K562 (cell line): ENCODE measurements around the gene LRRC27. TPM values are rescaled to one million over a fixed set of nuclear protein-coding genes. Genes with fewer than 3 reads are reported as not detected.

Experiments used
- ARNT ChIP-seq, 2 experiments: fragments of 450-650 bp; IDR thresholded peaks; 2 replicates each; pipeline ENCODE4 v1.6.1; 2016; ENCODE audit warnings: mild to moderate bottlenecking in 1 of 2
- KDM4B ChIP-seq, 2 experiments: fragments of 450-650 bp in 1 of 2; sonication (generic) in 1 of 2; IDR thresholded peaks; 2 replicates each; pipeline ENCODE4 v1.6.1; 2016 to 2017; ENCODE audit warnings: borderline replicate concordance in 2 of 2, antibody characterized with exemption in 1 of 2, low read depth in 1 of 2, mild to moderate bottlenecking in 1 of 2
- KLF13 ChIP-seq: fragments of 450-650 bp; IDR thresholded peaks from 2 replicates; pipeline ENCODE4 v1.6.1; 2016; ENCODE audit warnings: missing genetic modification characterization, low read depth, mild to moderate bottlenecking, missing compliant biosample characterization, moderate library complexity, borderline replicate concordance
- MGA ChIP-seq: fragments of 450-650 bp; IDR thresholded peaks from 2 replicates; pipeline ENCODE4 v1.6.1; 2016; ENCODE audit warnings: mild to moderate bottlenecking, moderate library complexity
- polyA plus RNA-seq, 8 experiments: library from polyadenylated mRNA; depleted of rRNA in 4 of 8; stranded (reverse) in 5 of 8; unstranded in 3 of 8; fragments of >200 nt; fragmentation: Nextera tagmentation in 2 of 8; fragmentation: Illumina TruSeq in 1 of 8; extraction: Ambion mirVana in 2 of 8; extraction: Trizol in 1 of 8; gene quantifications; 2 replicates each; pipeline versions ENCODE4 v1.2.1 to v1.2.3, GENCODE V29; 2011 to 2014; ENCODE audit warnings: inconsistent platforms in 1 of 8, missing spikeins in 1 of 8
- total RNA-seq, 7 experiments: library from RNA; depleted of rRNA in 6 of 7; stranded (reverse); fragments of >200 nt in 6 of 7; fragmentation: Illumina TruSeq in 2 of 7; extraction: Trizol in 2 of 7; gene quantifications; 2 replicates each; pipeline versions ENCODE4 v1.2.1 to v1.2.3, GENCODE V29; 2011 to 2021; ENCODE audit warnings: low replicate concordance in 1 of 7
- TF ChIP-seq, protein P1 (sequence below), 2 experiments: fragments of 450-650 bp in 1 of 2; IDR thresholded peaks; 2 replicates each; pipeline ENCODE4 v1.6.1; 2011 to 2017; ENCODE audit warnings: low read depth in 2 of 2, antibody characterized with exemption in 1 of 2, borderline replicate concordance in 1 of 2, low read length in 1 of 2, mild to moderate bottlenecking in 1 of 2, mixed read lengths in 1 of 2; ENCODE audit not compliant: control insufficient read depth in 1 of 2
- TF ChIP-seq, protein P2 (sequence below), 2 experiments: IDR thresholded peaks; 2 replicates each; pipeline ENCODE4 v1.6.1; 2012; ENCODE audit warnings: improper control_type of control experiment in 2 of 2, low read depth in 2 of 2, low read length in 2 of 2, borderline replicate concordance in 1 of 2

LRRC27 gene
- total and polyA plus RNA-seq, 9 of the 15 experiments (the other 6 are each of a cell fraction or from before 2014, with no cell fraction given): 0.10 to 2.7 (median 1.4) TPM

- TF ChIP-seq MGA (peak; percentile 38; the same call in 1 of the 2 replicates), ARNT (IDR thresholded peaks at IDR 0.05) (no peak), KLF13 (0 out of 2 replicates have a peak, but pooled peaks have one; percentile 62), KDM4B (IDR thresholded peaks at IDR 0.05; ENCODE audit: borderline replicate concordance in 2 of 2, low read depth in 1 of 2) (peak in 1 of 2 experiments; percentile 65; a peak in 1 of 4 replicates)
- TF ChIP-seq, protein P1, sequence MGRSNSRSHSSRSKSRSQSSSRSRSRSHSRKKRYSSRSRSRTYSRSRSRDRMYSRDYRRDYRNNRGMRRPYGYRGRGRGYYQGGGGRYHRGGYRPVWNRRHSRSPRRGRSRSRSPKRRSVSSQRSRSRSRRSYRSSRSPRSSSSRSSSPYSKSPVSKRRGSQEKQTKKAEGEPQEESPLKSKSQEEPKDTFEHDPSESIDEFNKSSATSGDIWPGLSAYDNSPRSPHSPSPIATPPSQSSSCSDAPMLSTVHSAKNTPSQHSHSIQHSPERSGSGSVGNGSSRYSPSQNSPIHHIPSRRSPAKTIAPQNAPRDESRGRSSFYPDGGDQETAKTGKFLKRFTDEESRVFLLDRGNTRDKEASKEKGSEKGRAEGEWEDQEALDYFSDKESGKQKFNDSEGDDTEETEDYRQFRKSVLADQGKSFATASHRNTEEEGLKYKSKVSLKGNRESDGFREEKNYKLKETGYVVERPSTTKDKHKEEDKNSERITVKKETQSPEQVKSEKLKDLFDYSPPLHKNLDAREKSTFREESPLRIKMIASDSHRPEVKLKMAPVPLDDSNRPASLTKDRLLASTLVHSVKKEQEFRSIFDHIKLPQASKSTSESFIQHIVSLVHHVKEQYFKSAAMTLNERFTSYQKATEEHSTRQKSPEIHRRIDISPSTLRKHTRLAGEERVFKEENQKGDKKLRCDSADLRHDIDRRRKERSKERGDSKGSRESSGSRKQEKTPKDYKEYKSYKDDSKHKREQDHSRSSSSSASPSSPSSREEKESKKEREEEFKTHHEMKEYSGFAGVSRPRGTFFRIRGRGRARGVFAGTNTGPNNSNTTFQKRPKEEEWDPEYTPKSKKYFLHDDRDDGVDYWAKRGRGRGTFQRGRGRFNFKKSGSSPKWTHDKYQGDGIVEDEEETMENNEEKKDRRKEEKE (IDR thresholded peaks at IDR 0.05; ENCODE audit: borderline replicate concordance in 1 of 2, control insufficient read depth in 1 of 2, low read depth in 2 of 2, low read length in 1 of 2): no peak
- TF ChIP-seq, protein P2, sequence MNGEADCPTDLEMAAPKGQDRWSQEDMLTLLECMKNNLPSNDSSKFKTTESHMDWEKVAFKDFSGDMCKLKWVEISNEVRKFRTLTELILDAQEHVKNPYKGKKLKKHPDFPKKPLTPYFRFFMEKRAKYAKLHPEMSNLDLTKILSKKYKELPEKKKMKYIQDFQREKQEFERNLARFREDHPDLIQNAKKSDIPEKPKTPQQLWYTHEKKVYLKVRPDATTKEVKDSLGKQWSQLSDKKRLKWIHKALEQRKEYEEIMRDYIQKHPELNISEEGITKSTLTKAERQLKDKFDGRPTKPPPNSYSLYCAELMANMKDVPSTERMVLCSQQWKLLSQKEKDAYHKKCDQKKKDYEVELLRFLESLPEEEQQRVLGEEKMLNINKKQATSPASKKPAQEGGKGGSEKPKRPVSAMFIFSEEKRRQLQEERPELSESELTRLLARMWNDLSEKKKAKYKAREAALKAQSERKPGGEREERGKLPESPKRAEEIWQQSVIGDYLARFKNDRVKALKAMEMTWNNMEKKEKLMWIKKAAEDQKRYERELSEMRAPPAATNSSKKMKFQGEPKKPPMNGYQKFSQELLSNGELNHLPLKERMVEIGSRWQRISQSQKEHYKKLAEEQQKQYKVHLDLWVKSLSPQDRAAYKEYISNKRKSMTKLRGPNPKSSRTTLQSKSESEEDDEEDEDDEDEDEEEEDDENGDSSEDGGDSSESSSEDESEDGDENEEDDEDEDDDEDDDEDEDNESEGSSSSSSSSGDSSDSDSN (IDR thresholded peaks at IDR 0.05; ENCODE audit: borderline replicate concordance in 1 of 2, low read depth in 2 of 2, low read length in 2 of 2): no peak
Measured at GRCh38 chr10:132331601-132332432, at the start of gene LRRC27 (continued).
